ENCODE results near the gene B3GNT3.
A peak's percentile ranks its signal among the peaks of the same experiment; 100 is the strongest.
"Not testable (repeated sequence)": the region's sequence is repeated elsewhere in the genome, so short reads cannot be mapped to it uniquely, and the experiment has no call there.

The B3GNT3 gene

DNA sequence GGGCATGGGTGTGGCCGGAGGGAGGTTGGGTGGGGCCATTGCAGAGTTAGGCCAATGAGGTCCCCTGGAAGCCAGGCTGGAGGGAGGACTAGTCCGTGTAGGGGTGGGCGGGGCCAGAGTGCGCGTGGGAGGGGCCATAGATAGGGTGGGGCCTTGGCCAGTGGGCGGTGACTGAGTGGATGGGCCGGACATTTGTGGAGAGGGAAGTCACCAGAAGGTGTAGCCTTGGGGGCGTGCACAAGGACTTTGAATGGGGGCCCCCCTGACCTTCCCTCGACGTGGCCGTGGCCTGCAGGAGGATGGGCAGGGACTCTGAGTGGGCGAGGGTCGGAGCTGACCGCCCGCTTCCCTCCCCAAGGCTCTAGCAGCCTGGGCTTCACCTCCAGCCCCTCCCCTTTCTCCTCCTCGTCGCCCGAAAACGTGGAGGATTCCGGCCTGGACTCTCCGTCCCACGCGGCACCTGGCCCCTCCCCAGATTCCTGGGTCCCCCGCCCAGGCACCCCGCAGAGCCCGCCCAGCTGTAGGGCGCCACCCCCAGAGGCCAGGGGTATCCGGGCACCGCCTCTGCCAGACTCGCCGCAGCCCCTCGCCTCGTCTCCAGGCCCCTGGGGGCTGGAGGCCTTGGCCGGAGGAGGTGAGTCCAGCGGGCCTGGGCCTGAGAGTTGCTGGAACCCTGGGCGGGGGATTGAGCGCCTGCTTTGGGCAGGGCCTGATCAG lies 16.5 kb upstream of the B3GNT3 start:
- DNase-seq (ENCODE audit: low read depth) = peak; percentile 78
- no peak overlapping the region for H3K4me3 ChIP-seq (ENCODE audit: low read depth, low read length)
- TF ChIP-seq, protein P1, sequence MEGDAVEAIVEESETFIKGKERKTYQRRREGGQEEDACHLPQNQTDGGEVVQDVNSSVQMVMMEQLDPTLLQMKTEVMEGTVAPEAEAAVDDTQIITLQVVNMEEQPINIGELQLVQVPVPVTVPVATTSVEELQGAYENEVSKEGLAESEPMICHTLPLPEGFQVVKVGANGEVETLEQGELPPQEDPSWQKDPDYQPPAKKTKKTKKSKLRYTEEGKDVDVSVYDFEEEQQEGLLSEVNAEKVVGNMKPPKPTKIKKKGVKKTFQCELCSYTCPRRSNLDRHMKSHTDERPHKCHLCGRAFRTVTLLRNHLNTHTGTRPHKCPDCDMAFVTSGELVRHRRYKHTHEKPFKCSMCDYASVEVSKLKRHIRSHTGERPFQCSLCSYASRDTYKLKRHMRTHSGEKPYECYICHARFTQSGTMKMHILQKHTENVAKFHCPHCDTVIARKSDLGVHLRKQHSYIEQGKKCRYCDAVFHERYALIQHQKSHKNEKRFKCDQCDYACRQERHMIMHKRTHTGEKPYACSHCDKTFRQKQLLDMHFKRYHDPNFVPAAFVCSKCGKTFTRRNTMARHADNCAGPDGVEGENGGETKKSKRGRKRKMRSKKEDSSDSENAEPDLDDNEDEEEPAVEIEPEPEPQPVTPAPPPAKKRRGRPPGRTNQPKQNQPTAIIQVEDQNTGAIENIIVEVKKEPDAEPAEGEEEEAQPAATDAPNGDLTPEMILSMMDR (IDR thresholded peaks at IDR 0.05; ENCODE audit: insufficient read depth, low read depth, low read length, missing control alignments) = no peak

DNA sequence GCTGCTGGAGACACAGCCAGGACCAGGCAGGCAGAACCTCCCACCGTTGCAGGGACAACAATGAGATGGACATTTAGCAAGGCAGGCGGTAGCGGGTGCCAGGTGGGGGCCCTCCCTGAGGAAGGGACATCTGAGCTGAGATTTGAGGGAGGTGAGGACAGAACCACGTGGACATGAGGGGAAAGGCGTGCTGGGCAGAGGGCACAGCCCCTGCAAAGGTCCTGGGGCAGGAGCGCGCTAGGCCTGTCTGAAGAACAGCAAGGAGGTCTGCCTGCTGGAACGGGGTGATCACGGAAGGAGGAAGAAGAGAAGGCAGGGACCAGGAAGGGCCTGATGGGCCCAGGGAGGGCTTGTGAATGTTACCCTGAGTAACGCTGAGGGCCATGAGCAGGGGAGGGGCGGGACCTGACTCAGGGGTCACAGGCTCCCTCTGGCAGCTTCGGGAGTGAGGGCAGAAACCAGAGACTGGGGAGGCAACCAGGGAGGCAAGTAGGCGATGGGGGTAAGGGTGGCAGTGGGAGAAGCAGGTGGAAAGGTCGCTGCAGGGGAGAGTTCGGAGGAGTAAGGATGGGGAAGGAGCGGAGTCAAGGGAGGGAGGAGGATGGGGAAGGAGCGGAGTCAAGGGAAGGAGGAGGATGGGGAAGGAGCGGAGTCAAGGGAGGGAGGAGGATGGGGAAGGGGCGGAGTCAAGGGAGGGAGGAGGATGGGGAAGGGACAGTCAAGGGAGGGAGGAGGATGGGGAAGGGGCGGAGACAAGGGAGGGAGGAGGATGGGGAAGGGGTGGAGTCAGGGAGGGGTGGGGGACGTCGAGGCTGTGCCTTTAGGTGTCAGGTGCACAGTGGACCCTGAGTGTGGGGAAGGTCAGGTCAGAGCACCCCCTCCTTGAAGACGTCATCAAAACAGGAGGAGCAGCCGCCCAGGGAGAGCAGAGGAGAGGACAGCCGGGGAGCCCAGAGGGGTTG lies 15.7 kb upstream of the B3GNT3 start:
- H3K4me3 ChIP-seq (ENCODE audit: low read depth, low read length) = no peak overlapping the region
- no peak for DNase-seq (ENCODE audit: low read depth)
- TF ChIP-seq, protein P1 (IDR thresholded peaks at IDR 0.05; ENCODE audit: insufficient read depth, low read depth, low read length, missing control alignments) = no peak

DNA sequence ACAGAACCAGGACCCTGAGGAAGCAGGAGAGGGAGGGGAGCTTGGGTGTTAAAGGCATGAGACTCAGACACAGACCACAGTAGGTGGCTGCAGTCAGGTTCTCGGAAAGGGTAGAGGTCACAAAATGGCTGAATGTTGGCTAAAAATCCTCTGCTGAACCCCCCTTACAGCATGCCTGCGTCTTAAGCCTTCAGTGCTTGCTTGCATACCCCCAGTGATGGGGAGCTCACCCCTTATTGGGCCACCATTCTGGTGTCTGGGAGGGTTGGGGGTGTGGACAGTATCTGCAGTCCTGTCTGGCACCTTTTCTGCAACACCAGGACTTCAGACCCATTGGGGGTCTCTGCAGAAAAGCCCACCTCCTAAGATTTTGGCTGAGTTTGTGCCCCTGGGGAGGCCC lies 14.2 kb upstream of the B3GNT3 start:
- DNase-seq (ENCODE audit: low read depth) = no peak
- H3K4me3 ChIP-seq (ENCODE audit: low read depth, low read length) = no peak overlapping the region
- TF ChIP-seq, protein P1 (IDR thresholded peaks at IDR 0.05; ENCODE audit: insufficient read depth, low read depth, low read length, missing control alignments) = no peak

DNA sequence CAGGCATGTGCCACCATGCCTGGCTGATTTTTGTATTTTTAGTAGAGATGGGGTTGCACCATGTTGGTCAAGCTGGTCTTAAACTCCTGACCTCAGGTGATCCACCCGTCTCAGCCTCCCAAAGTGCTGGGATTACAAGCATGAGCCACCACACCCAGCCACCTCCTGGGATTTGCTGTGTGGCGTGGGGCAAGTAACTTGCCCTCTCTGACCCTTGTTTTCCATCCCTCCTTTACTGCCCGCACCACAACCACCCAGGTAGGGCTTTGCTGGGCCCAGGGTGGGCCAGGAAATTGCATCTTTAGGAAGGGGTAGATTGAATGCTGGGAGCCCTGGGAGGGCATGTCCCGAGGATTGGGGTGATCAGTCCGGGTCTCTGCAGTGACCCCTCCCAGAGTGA lies 11.2 kb upstream of the B3GNT3 start:
- H3K4me3 ChIP-seq (ENCODE audit: low read depth, low read length); DNase-seq (ENCODE audit: low read depth): not testable (repeated sequence)

DNA sequence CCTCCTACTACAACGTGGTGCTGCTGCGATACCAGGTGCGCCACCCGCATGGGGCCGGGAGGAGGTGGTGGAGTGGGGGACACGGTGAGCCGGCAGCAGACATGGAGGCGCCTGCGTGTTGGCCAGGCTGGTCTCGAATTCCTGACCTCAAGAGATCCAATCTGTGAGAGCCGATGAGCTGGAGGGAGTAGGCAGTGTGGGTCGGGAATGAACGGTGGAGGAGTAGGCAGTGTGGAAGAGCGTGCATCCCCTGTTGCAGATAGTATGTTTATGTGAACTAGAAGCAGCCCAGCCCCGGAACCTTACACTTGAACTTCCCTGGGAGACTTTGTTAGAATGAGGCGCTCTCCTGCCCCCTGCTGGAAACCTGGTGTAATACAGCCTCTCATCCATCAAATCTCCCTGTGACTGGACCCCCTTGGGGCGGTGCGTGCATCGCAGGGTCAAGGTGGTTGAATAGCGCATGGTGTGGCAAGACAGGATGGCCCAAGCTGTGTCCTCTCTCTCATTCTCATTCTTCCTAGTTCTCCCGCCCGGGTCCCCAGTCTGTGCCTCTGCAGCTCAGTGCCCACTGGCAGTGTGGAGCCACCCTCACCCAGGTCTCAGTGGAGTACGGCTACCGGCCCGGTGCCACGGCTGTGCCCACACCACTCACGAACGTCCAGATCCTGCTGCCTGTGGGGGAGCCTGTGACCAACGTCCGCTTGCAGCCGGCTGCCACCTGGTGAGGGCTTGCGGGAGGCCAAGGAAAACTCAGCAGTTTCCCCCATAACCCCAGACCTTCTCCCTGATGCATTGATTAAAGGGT lies 10.5 kb upstream of the B3GNT3 start:
- no peak overlapping the region for H3K4me3 ChIP-seq (ENCODE audit: low read depth, low read length)
- DNase-seq (ENCODE audit: low read depth) = peak; percentile 81
- TF ChIP-seq, protein P1 (IDR thresholded peaks at IDR 0.05; ENCODE audit: insufficient read depth, low read depth, low read length, missing control alignments) = peak; percentile 88

DNA sequence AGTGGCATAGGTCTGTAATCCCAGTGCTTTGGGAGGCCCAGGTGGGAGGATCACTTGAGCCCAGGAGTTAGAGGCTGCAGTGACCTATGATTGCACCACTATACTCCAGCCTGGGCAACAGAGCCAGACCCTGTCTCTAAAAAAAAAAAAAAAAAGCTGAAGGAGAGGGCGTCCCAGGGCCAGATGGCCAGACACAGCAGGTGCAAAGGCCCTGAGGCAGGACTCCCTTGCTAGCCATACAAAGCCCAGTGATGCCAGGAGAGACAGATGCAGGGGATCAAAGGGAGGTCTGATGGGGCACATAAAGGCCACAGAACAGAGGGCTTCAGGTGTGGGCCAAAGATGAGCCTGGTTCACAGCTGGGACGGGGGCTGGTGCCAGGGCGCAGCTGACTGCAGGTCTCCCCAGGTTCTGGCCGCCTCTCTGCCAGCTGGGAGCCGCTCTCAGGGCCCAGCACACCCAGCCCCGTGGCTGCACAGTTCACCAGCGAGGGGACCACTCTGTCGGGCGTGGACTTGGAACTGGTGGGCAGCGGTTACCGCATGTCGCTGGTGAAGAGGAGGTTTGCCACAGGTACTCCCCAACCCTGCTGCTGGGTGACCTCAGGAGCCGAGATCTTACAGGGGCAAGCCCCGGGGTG lies 7.5 kb upstream of the B3GNT3 start:
- DNase-seq (ENCODE audit: low read depth) = no peak
- no peak overlapping the region for H3K4me3 ChIP-seq (ENCODE audit: low read depth, low read length)
- TF ChIP-seq, protein P1 (IDR thresholded peaks at IDR 0.05; ENCODE audit: insufficient read depth, low read depth, low read length, missing control alignments) = no peak
